HG03196 (cell line): ENCODE results near the gene MAP1LC3A.

Experiments used
- ATAC-seq: cut with Tn5 transposase; IDR thresholded peaks from one replicate; pipeline ENCODE4 v1.9.1; 2021; ENCODE audit not compliant: unreplicated experiment

Gene MAP1LC3A

DNA sequence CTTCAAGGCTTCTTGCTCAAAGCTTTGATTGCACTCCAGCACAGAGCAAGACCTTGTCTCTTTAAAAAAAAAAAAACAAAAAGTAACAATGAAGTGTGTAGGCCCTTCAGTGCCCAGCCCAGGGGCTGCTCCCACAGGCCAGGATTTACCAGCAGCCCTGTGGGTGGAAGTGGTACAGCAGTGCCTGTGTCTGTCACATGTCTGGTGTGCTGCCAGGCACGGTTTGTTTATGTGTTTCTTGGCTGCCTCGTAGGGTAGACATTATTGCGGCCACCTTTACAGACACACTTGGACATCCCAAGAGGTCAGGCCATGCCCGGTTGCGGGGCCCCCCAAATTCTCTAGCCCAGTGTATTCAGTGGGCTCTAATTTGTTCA, 29.6 kb upstream of the MAP1LC3A start:
- no peak for ATAC-seq

DNA sequence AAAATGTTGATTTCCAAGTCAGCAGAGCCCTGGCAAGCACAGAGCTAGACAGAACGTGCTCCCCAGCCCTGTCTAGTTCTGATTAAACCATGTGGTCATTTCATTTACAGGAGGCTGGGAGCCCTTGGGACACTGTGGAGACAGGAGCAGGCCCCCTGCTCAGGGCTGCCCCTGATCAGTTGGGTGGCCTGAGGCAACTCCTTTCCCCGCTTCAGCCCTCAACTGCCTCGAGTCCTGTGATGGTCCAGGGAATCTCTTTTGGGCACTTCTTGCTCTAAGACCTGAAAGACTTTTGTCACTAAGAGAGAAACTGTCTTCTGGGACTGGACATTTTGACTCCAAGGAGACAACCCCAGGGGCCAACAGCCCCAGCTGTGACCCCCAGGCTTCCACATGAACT, 28.8 kb upstream of the MAP1LC3A start:
- ATAC-seq, result no peak

DNA sequence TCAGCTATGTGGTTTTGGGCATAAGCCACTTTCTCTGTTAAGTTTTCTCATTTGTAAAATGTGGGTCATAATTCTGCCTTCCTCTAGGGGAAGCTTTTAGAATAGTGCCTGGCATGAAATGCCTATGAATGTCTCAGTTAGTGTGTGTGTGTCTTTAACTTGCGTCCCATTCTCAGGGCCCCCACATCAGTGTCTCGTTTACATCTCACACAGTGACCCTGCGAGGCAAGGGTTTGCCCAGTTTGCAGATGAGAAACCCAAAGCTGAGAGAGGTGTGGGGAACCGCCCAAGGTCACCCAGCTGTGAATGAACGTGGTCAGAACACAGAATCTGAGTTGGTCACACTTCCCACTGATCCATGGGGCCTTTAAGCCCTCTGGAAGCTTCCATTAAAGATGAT, 28.2 kb upstream of the MAP1LC3A start:
- no peak for ATAC-seq

DNA sequence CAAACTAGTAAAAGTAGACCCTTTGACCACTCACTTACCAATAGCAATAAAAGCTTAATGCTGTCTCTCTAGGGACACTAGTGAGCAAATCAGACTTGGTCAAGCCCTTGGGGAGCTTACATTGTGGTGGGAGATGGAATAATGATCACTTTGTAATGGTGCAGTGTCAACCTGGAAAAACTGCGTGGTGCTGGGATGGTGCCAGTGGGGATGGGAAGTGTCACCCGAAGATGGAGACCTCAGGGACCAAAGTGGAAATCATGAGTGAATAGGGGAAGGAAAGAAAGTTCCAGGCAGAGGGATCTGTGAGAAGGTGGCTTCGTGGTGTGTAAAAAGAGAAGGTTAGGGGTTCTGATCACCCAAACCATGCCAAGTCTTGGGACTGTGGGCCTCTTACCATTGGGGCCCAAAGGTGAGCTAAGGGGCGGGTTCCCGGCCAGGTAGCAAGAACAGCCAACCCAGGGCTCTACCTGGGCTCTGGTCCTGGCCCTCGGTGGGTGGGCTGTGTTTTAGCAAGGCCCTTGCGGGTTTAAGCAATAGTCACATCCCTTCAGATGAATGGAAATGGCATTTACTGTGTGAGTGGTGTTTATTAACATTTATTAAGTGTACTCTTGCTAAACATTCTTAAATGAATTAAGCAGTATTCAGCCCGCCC, 26.8 kb upstream of the MAP1LC3A start:
- ATAC-seq, result no peak

DNA sequence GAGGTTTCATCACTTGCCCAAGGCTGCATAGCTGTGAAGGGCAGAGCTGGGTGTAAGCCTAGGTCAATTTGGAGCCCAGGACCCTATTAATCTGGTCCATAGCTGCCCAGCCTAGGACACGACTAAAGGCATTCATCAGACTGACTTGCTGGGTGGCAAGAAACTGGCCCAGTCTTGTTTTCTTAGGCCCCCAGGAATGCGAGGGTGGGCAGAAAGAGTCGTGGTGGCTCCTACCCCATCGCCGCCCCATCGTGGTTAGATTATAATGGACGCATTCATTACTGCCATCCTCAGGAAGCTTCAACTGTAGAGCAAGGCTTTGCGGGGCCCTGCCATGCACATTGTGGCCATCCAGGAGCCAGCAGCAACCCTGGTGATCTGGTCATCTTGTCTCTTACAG, 26.2 kb upstream of the MAP1LC3A start:
- ATAC-seq, result no peak

DNA sequence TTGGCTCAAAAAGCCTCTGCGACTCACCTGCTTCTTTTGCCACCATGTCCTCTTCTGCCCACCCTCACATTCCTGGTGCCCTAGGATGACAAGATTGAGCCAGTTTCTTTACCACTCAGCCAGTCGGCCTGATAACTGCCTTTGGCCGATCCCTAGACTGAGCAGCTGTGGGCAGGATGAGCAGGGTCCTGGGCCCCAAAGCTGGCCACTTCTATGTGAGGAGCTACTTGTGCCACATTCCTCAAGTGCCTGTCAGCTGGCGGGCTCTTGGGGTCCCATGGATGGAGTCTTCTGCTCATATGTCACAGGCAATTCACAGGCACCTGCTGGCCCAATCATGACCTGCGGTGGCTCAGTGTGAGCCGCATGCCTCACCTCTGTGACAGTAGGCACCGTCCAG, 25.8 kb upstream of the MAP1LC3A start:
- ATAC-seq, result no peak

DNA sequence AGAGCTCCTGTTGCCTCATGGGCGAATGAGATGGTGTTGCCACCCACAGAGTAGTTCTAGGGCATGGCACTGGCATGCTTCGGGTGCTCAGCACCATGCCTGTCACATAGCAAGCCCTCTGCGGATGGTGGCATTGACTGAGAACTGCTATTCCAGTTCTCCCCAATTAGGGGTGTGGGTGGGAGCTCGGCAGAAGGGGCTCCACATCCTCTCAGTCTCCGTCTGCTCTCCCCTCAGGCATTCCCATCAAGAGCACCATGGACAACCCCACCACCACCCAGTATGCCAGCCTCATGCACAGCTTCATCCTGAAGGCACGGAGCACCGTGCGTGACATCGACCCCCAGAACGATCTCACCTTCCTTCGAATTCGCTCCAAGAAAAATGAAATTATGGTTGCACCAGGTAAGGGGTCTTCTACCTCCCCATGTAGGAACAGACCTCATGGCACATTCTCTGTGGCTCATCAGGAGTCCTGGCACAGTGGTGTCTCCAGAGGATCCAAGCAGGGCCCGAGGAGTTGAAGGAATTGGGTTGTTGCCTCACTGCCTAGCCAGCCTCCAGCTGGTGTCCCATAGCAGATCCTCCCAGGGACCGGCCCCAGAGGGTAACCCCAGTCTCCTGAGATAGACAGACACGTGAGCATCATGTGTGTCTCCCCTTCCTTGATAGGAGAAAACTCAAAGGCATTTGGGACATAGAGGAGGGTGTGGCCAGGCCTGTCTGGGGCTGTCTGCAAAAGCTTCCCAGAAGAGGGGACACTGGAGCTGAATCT, 23.9 kb upstream of the MAP1LC3A start:
- no peak for ATAC-seq

DNA sequence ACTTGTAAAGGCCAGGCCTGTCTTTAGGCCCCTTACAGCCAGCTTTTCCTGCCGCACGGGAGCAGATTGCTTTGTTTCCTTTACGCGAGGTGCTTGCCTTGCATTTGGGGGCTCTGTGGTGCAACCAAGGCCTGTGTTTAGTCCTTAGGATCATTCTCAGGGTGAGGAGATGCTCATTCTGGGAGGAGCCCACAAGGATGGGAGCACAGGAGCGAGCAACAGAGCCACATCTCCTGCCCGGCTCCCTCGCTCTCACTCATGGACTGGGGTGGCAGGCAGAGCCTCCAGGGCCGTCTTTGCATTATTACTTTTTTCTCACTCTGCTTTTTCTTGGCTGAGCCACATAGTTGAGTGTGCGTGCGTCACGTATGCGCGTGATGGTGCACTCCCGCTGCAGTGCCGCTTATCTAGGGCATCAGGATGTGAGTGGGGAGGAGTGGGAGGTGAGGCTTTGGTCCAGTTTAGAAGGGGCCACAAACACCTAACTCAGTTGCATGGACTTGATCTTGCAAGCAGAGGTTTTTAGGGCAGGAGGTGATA, 23.1 kb upstream of the MAP1LC3A start:
- ATAC-seq, result no peak

DNA sequence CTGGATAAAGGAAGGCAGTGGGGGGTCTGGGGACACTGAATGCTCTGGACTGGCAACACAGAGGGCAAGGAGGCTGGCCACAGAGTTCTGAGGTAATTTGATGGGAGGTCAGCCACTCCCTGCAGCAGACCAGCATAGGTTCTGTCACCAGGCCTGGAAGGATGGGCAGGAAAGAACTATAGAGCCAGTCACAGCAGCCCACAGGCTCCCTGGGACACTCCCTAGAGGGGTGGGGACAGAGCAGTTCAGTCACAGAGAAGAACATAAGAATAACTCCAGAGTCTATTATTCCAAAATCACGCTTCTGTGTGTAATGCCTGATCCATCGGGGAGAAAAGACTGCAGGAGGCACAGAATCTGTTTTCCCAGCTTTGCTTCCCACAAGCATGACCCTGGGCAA, 22.7 kb upstream of the MAP1LC3A start:
- no peak for ATAC-seq

DNA sequence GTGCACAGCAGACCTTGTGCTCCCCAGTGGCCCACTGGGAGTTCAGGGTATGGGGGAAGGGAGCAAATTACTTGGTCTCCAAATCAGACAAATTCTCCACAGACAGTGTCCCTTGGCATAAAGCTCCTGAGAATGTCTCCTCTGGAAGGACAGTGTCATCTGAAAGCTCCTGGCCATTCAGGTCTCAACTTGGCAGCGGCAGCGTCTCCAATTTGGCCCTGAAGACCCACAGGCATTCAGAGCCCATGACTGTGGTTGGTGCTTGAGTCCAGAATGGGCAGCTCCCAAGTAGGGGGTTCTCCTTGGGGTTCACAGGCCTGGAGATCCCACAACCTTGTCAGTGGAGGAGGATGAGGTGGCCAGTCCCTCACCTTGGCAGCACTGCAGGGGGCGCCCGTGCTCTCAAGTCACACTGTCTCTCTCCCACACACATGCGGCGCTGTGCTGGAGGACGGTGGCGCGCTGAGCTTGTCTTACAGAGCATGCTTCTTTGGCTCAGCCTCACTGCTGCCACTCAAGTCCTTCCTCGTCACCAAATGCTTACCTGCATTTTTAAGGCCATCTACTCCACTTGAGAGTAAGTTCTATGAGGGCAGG, 21.6 kb upstream of the MAP1LC3A start:
- ATAC-seq, result no peak

DNA sequence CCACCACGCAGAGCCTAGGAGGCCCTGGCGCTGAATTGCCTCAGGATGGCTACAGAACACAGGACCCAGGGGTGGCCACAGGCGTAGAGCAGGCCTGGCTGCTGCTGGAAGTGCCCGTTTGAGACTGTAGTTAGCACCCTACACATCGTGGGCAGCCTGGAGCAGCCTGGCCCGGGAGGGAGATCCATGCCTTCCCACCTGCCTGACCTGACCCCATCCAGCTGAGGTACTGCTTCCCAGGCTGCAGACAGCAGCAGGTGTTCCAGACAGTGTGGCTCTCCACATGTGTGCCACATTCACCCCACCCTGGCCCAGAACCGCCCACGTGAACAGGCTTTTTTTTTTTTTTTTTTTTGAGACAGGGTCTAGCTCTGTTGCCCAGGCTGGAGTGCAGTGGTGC, 20.9 kb upstream of the MAP1LC3A start:
- no peak for ATAC-seq

DNA sequence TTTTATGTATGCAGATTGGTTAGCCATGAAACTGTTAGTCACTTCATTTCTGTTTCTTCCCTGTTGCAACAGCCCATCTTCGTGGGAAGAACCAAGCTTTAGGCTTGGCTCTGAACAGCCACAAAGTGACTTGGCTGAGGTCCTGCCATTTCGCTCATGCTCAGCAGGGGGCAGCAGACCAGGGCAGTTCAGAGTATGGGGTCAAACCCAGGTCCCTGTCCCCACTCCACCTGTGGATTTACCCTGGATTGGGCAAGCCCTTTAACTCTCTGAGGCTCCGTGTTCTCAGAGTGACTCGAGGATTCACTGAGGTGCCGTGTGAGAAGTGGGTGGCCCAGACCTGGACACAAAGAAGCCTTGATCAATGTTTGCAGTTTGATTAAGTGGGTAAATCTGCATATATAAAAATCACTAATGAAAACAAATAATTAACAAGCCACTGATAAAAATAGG, 19.8 kb upstream of the MAP1LC3A start:
- ATAC-seq, result no peak

DNA sequence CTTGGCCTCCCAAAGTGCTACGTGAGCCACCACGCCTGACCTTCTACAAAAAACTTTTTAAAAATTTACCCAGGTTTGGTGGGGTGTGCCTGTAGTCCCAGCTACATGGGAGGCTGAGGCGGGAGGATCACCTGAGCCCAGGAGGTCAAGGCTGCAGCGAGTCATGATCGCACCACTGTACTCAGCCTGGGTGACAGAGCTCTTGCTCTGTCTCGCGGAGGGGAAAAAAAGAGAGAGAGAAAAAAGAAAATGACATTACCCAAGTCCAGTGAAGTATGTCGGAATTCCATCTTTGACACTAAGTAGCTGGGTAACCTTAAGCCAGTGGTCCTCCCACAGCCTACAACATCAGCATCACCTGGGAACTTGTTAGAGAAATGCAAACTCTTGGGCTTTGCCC, 18.8 kb upstream of the MAP1LC3A start:
- ATAC-seq, result no peak

DNA sequence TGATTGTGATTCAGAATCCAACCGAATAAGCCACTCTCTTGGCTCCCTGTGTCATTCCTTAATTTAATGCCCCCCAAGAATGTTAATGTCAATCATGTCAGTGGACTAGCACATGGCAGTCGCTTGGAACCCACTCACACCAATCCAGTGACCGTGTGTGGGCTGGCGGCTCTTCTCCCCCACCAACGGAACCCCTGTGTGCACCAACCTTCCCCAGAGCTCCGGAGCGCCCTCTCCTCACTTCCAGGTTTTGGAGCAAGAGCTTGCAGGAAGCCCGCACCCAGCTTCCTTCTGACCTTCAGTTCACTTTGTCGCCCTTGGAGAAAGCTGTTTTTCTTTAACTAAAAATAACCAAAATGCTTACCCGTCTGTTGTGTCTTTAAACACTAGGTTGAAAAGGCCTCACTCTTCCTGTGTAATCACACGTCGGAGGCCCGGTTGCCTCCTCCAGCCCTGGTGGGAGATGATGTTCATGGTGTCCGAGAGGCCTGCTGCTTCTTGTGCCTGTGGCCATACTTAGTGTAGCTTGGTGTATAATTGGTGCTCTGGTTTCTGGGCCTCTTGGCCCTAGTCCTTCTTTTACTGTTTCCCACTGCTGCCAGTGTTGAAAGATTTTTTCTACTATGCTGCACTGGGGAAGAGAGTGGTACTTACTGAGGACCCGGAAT, 17.8 kb upstream of the MAP1LC3A start:
- ATAC-seq, result no peak

DNA sequence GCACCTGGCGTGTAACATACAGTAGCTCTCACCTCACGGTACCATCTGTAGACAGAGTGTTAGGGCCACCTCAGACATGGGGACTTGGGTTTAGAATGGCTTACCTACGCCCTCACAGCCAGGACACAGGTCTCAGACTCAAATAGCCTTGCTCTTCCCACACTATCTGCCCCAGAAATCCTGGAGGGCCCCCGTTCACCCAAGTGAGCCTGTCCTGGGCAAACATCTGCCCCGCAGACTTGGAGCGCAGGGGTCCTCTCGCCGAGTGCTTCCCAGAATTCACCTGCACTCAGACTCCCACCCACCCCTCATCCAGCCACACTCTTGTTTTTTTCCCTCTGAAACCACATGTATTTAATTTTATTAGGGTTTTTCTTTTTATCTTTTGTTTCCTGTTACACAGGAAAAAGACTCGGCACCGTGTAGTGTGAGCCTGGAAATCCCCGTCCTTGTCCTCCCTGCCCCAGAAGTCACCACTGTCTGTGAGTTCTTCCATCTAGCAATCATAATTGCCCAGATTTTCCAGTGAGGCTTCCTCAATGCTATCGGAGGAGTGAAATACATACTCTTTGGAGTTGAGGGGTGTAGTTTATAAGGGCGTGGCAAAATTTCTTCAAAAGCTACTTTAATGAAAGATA, 17.1 kb upstream of the MAP1LC3A start:
- no peak for ATAC-seq

DNA sequence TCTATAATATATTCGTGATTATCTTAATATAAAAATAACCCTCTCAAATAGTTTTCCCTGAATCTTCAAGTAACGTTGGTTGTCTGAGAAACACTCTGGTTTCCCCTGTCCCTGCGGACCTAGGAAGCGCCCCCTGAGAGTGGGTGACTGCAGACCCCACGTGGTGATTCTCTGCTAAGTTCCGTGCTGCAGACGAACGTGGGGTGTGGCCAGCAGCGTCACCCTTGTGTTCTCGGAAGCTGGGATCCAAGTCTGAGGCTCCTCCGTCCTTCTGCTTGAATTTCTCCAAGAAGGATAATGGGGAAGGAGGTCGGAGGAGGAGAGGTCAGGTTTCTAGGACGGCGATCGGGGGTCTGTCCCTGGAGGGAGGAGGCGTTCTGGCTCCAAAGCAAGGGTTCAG, 16.6 kb upstream of the MAP1LC3A start:
- no peak for ATAC-seq

DNA sequence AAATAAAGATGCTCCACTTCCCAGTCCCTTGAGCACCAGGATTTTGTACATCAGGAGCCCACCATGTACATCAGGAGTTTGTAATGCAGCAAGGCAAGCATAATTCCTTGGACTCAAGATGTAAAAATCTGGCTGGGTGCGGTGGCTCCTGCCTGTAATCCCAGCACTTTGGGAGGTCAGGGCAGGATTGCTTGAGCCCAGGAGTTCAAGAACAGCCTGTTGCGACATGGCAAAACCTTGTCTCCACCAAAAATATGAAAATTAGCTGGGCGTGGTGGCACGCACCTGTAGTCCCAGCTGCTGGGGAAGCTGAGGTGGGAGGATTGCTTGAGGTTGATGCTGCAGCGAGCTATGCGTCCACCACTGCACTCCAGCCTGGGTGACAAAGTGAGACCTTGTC, 16.1 kb upstream of the MAP1LC3A start:
- ATAC-seq, result no peak

DNA sequence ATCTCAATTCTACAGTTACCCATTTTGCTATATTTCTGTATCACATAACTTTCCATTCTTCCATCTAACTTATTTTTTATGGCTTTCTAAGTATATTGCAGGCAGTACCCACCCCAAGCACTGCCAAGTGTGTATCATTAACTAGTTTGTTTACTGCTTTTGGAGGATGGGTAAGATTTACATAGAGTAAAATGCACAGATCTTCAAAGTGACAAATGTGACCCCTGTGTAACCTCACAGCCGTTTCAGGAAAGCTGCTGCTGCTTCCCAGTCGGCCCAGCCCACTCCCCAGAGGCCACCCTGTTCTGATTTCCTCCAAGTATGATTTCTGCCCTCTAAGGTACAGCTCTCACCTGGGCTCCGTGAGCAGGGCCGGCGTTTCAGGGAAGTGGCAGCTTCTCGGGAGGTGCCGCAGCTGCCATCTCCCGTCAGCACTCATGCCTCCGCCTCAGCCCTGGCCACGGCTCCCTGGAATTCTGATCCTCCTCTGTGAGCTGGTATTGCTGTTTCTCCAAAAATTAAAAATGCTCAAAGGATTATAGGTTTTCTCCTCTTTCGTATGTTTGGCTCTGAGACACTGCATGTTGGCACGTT, 15.0 kb upstream of the MAP1LC3A start:
- no peak for ATAC-seq

DNA sequence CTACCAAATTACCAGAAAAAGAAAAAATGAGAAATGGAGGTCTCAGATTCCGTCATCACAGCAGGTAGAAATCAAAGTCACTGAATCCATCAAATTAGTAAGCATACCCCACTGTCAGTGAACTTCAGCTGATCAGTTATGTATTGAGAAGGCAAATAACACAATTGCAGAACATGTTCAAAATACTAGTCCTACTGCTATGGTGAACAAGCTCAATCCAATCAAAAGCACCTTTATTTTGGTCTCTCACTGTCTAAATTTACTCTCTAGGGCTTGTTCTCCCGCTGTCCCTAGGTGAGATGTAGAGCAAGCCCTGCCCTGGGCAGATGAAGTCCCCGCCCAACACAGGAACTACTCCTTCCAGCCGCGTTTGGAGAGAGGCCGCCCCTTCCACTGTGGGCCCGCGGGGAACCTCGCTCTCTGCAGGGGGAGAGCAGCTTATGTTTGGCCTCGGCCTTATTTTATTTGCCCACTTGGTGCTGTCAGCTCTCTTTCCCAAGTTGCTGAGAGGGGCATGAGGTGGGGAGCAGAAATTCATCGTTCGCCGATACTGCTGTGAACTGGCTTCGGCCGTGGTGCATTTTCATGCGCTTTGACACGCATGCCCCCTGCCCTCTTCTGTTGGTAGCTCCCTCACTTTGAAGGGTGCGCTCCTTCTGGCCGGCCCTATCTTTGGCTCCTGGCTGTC, 14.3 kb upstream of the MAP1LC3A start:
- no peak for ATAC-seq

DNA sequence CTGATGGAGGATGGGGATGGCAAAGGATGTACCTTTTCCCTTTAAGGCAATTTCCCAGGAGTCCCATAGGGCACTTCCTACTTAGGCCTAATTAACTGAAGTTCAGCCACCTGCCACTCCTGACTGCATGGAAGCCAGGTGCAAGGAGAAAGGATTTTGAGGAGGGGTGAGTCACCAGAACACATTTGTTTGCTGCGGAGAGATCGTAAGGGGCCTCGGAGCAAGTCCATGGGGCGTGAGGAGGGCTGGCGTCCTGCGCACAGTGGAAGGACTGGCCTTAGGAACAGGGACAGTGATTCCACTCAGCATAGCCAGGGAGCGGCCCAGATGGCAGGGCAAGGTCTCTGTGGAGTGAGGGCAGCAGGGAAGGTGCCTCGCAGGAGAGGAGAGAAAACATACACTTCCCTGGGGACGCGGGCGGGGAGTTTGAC, 11.8 kb upstream of the MAP1LC3A start:
- ATAC-seq, result no peak
